HepG2 (cell line): ENCODE measurements around the gene ANTKMT. TPM values are rescaled to one million over a fixed set of nuclear protein-coding genes. Genes with fewer than 3 reads are reported as not detected.

ENCODE experiments used
- CENPBD1 ChIP-seq: sonication (generic); formaldehyde crosslinking; IDR thresholded peaks from 2 replicates; pipeline ENCODE4 v1.8.0; 2022; ENCODE audit warnings: missing genetic modification reagents, low read depth, mild to moderate bottlenecking, borderline replicate concordance
- CSRNP1 ChIP-seq: sonication (generic); formaldehyde crosslinking; IDR thresholded peaks from 2 replicates; pipeline ENCODE4 v1.8.1; 2023; ENCODE audit warnings: mild to moderate bottlenecking, missing genetic modification reagents
- DMAP1 ChIP-seq: IDR thresholded peaks from 2 replicates; pipeline ENCODE4 v1.6.1; 2016
- FOXA1 ChIP-seq, 2 experiments: fragments of 450-650 bp in 1 of 2; sonication (generic) in 1 of 2; formaldehyde crosslinking in 1 of 2; IDR thresholded peaks; 2 replicates each; pipeline versions ENCODE4 v1.4.0 to v1.6.1; 2016 to 2020; ENCODE audit warnings: missing genetic modification reagents in 1 of 2
- FOXM1 ChIP-seq: sonication (generic); formaldehyde crosslinking; IDR thresholded peaks from 2 replicates; pipeline ENCODE4 v1.5.0; 2020; ENCODE audit warnings: missing genetic modification reagents
- HNRNPK ChIP-seq: fragments of 200-400 bp; formaldehyde crosslinking; IDR thresholded peaks from 2 replicates; pipeline ENCODE4 v1.6.1; 2018; ENCODE audit warnings: low read length, low read depth, moderate library complexity, mild to moderate bottlenecking; ENCODE audit not compliant: poor library complexity, severe bottlenecking
- MAZ ChIP-seq, 2 experiments: sonication (generic) in 1 of 2; formaldehyde crosslinking in 1 of 2; IDR thresholded peaks; 2 replicates each; pipeline versions ENCODE4 v1.5.0 to v1.6.1; 2012 to 2020; ENCODE audit warnings: low read depth in 2 of 2, mild to moderate bottlenecking in 2 of 2, borderline replicate concordance in 1 of 2, improper control_type of control experiment in 1 of 2, low read length in 1 of 2, missing genetic modification reagents in 1 of 2, moderate library complexity in 1 of 2
- MIXL1 ChIP-seq: IDR thresholded peaks from 2 replicates; pipeline ENCODE4 v1.6.1; 2016
- NFIB ChIP-seq: sonication (generic); formaldehyde crosslinking; IDR thresholded peaks from 2 replicates; pipeline ENCODE4 v1.9.0; 2021; ENCODE audit warnings: missing genetic modification reagents, mild to moderate bottlenecking, borderline replicate concordance
- REST ChIP-seq, 2 experiments: IDR thresholded peaks; 2 replicates each; pipeline ENCODE4 v1.6.1; 2011 to 2012; ENCODE audit warnings: low read length in 2 of 2, borderline replicate concordance in 1 of 2, low read depth in 1 of 2, mild to moderate bottlenecking in 1 of 2, moderate library complexity in 1 of 2
- SMARCE1 ChIP-seq: fragments of 450-650 bp; IDR thresholded peaks from 2 replicates; pipeline ENCODE4 v1.6.1; 2017; ENCODE audit warnings: borderline replicate concordance
- TFAP4 ChIP-seq: sonication (generic); IDR thresholded peaks from 2 replicates; pipeline ENCODE4 v1.6.1; 2016; ENCODE audit warnings: low read depth, borderline replicate concordance
- ZBTB8A ChIP-seq: sonication (generic); formaldehyde crosslinking; IDR thresholded peaks from 2 replicates; pipeline ENCODE4 v1.4.0; 2020; ENCODE audit warnings: mild to moderate bottlenecking, low read depth, missing genetic modification reagents, borderline replicate concordance
- ZNF225 ChIP-seq: sonication (generic); formaldehyde crosslinking; IDR thresholded peaks from 2 replicates; pipeline ENCODE4 v1.4.0; 2020; ENCODE audit warnings: mild to moderate bottlenecking, missing genetic modification reagents
- ZNF329 ChIP-seq: sonication (generic); formaldehyde crosslinking; IDR thresholded peaks from 2 replicates; pipeline ENCODE4 v1.9.0; 2021; ENCODE audit warnings: low read depth, mild to moderate bottlenecking, missing genetic modification reagents
- ZNF430 ChIP-seq: sonication (generic); formaldehyde crosslinking; IDR thresholded peaks from 2 replicates; pipeline ENCODE4 v1.9.0; 2021; ENCODE audit warnings: mild to moderate bottlenecking, missing genetic modification reagents
- ZNF577 ChIP-seq: sonication (generic); formaldehyde crosslinking; IDR thresholded peaks from 2 replicates; pipeline ENCODE4 v1.4.0; 2020; ENCODE audit warnings: mild to moderate bottlenecking, low read depth, missing genetic modification reagents, borderline replicate concordance
- ZNF605 ChIP-seq: sonication (generic); formaldehyde crosslinking; IDR thresholded peaks from 2 replicates; pipeline ENCODE4 v1.8.0; 2022; ENCODE audit warnings: mild to moderate bottlenecking, missing genetic modification reagents
- ZNF710 ChIP-seq: sonication (generic); formaldehyde crosslinking; IDR thresholded peaks from 2 replicates; pipeline ENCODE4 v1.5.0; 2020; ENCODE audit warnings: mild to moderate bottlenecking, missing genetic modification reagents, borderline replicate concordance
- polyA plus RNA-seq, 8 experiments: library from polyadenylated mRNA; depleted of rRNA in 3 of 8; stranded (reverse) in 7 of 8; unstranded in 1 of 8; fragments of >200 nt; fragmentation: Illumina TruSeq in 4 of 8; extraction: Trizol in 4 of 8; gene quantifications; 2 replicates each; pipeline versions ENCODE4 v1.2.1 to v1.2.3, GENCODE V29; 2011 to 2016; ENCODE audit warnings: low read depth in 4 of 8, missing spikeins in 1 of 8, mixed read lengths in 1 of 8; ENCODE audit not compliant: insufficient read depth in 1 of 8
- total RNA-seq, 5 experiments: library from RNA; depleted of rRNA; stranded (reverse); fragments of >200 nt; fragmentation: Illumina TruSeq; extraction: Trizol; gene quantifications; 2 replicates each; pipeline ENCODE4 v1.2.3, GENCODE V29; 2016; ENCODE audit warnings: low read depth in 1 of 5

Gene ANTKMT
- total and polyA plus RNA-seq, 2 of the 13 experiments (the other 11 are each of a cell fraction or from before 2014, with no cell fraction given): 7.5 to 47.8 TPM

GRCh38 chr16:679814-680624, 40.9 kb upstream of the ANTKMT start, which contains the start of gene STUB1 (continued):
- TF ChIP-seq REST (IDR thresholded peaks at IDR 0.05; ENCODE audit: borderline replicate concordance in 1 of 2, low read depth in 1 of 2, low read length in 2 of 2) (no peak), NFIB (CRISPR knock-in tag) (no peak), ZNF605 (CRISPR knock-in tag) (no peak), MIXL1 (CRISPR knock-in tag) (no peak), ZNF225 (CRISPR knock-in tag) (no peak), ZNF710 (CRISPR knock-in tag) (no peak), HNRNPK (no peak), ZNF577 (CRISPR knock-in tag) (no peak), FOXM1 (CRISPR knock-in tag) (no peak), ZBTB8A (CRISPR knock-in tag) (no peak), SMARCE1 (no peak), CENPBD1 (no peak), DMAP1 (CRISPR knock-in tag) (no peak), ZNF430 (CRISPR knock-in tag) (peak; percentile 2; the same call in 1 of the 2 replicates), CSRNP1 (no peak), TFAP4 (no peak), ZNF329 (no peak), MAZ (IDR thresholded peaks at IDR 0.05; ENCODE audit: borderline replicate concordance, low read depth, low read length) (peak; percentile 41; the same call in 1 of the 2 replicates), MAZ (CRISPR knock-in tag; IDR thresholded peaks at IDR 0.05; ENCODE audit: low read depth) (no peak; the same call in none of the 2 replicates), FOXA1 (IDR thresholded peaks at IDR 0.05) (no peak), FOXA1 (CRISPR knock-in tag; IDR thresholded peaks at IDR 0.05) (no peak)
